Kidney (tissue), 14 donors: ENCODE data around the gene IL1RAP. TPM values are rescaled to one million over a fixed set of nuclear protein-coding genes. Genes with fewer than 3 reads are reported as not detected.

ENCODE experiments used
- DNase-seq, 5 donors: peaks; one replicate each; pipeline ENCODE4 v3.0.0-alpha.2; 2013 to 2020
- FAIRE-seq: peaks from 2 replicates; lab custom pipeline; 2012; peaks lifted over from hg19 to GRCh38; lab: Jason Lieb, UNC
- H3K27ac ChIP-seq, 2 donors: one replicate each; pipeline ENCODE4 v1.7.0; 2013; ENCODE audit warnings: low read depth in 2 of 2, low read length in 2 of 2, inconsistent platforms in 1 of 2
- H3K27me3 ChIP-seq: one replicate; pipeline ENCODE4 v1.7.1; 2013; ENCODE audit warnings: low read length, inconsistent platforms; ENCODE audit not compliant: control insufficient read depth, insufficient read depth
- H3K36me3 ChIP-seq, 3 donors: one replicate each; pipeline versions ENCODE4 v1.7.0 to v1.7.1; 2013; ENCODE audit warnings: low read length in 3 of 3, control low read depth in 1 of 3, inconsistent platforms in 1 of 3; ENCODE audit not compliant: insufficient read depth in 3 of 3, control insufficient read depth in 2 of 3
- H3K4me1 ChIP-seq, 3 donors: one replicate each; pipeline versions ENCODE4 v1.7.0 to v1.7.1; 2013; ENCODE audit warnings: low read length in 3 of 3, inconsistent platforms in 1 of 3, low read depth in 1 of 3; ENCODE audit not compliant: control insufficient read depth in 2 of 3, insufficient read depth in 2 of 3
- H3K4me3 ChIP-seq, 3 donors: one replicate each; pipeline versions ENCODE4 v1.7.0 to v1.8.1; 2013; ENCODE audit warnings: low read length in 3 of 3, control low read depth in 1 of 3, inconsistent platforms in 1 of 3
- H3K9ac ChIP-seq, 3 donors: one replicate each; pipeline versions ENCODE4 v1.7.0 to v1.7.1; 2013; ENCODE audit warnings: low read length in 3 of 3, control low read depth in 1 of 3, inconsistent platforms in 1 of 3
- H3K9me3 ChIP-seq, 3 donors: one replicate each; pipeline versions ENCODE4 v1.7.0 to v1.7.1; 2013; ENCODE audit warnings: low read length in 3 of 3, control low read depth in 1 of 3, inconsistent platforms in 1 of 3; ENCODE audit not compliant: control insufficient read depth in 2 of 3, insufficient read depth in 1 of 3
- CTCF ChIP-seq: IDR thresholded peaks from 3 replicates; pipeline ENCODE4 v1.5.1; 2012; ENCODE audit warnings: mild to moderate bottlenecking, moderate library complexity, borderline replicate concordance; ENCODE audit not compliant: insufficient read depth; ENCODE audit errors: extremely low read depth
- intact Hi-C: fragments of 100-400 bp; cut with DNase I; formaldehyde crosslinking; loops from one replicate; pipeline ENCODE4 v1.11.1; 2022
- polyA plus RNA-seq: library from polyadenylated mRNA; stranded (reverse); fragments of 350-450 nt; fragmentation: Illumina TruSeq; extraction: RNeasy Lipid Tissue Mini Kit (QIAGEN cat#74804); gene quantifications from one replicate; pipeline ENCODE4 v1.2.3, GENCODE V29; 2014; ENCODE audit warnings: low read depth, low replicate concordance; ENCODE audit not compliant: insufficient read depth
- total RNA-seq: library from RNA; stranded (reverse); fragmentation: NEBNext Ultra II Directional; extraction: Animal tissue kit (Norgen Biotek cat#: 25700); gene quantifications from one replicate; pipeline ENCODE4 v1.2.1, GENCODE V29; 2021
- donor health status: control.
- donor health status: control.
- donor health status: control.
- donor health status: control.
- donor health status: control.
- donor health status: DM: yes; HTN: yes; CAD: no.
- donor health status: Normal renal cell carcinoma (clear cell type).

IL1RAP gene
- total and polyA plus RNA-seq, 2 donors from 2014 or later = 1.7 to 10.0 TPM

GRCh38 chr3:190696777-190697501, 183.1 kb downstream of the IL1RAP start:
- Histone ChIP-seq H3K36me3 (no peaks in the 10 kb centered on the region), H3K27me3 (no peaks in the 10 kb centered on the region), H3K27ac (no peak overlapping the region), H3K4me3 (no peak overlapping the region), H3K4me1 (no peaks in the 10 kb centered on the region), H3K9me3 (no peaks in the 10 kb centered on the region), H3K9ac (no peak overlapping the region)
- FAIRE-seq = peak; percentile 78
- peak in 1 of 5 donors; percentile 74 for DNase-seq
- intact Hi-C loops = no loop called here
- no peak for TF ChIP-seq CTCF

- intact Hi-C loops = no loop called here
- Histone ChIP-seq H3K36me3 (no peaks in the 10 kb centered on the region), H3K27ac (no peak overlapping the region), H3K4me3 (no peak overlapping the region), H3K9me3 (no peaks in the 10 kb centered on the region), H3K9ac (no peak overlapping the region), H3K4me1 (no peaks in the 10 kb centered on the region), H3K27me3 (no peaks in the 10 kb centered on the region)
- DNase-seq (no peak), FAIRE-seq (no peak)
- TF ChIP-seq CTCF = no peak
These were observed 183.6 kb downstream of the IL1RAP start for GRCh38 chr3:190697502-190697830.

- no peaks in the 10 kb centered on the region for H3K9me3 ChIP-seq
- no peak overlapping the region for H3K27ac ChIP-seq
- H3K4me3 ChIP-seq = no peak overlapping the region
- DNase-seq = no peak
- H3K27me3 ChIP-seq = no peaks in the 10 kb centered on the region
- no peaks in the 10 kb centered on the region for H3K36me3 ChIP-seq
- FAIRE-seq = no peak
- no peak overlapping the region for H3K9ac ChIP-seq
- no peak for TF ChIP-seq CTCF
- intact Hi-C loops = no loop called here
- no peaks in the 10 kb centered on the region for H3K4me1 ChIP-seq
These were observed 184.0 kb downstream of the IL1RAP start for GRCh38 chr3:190697901-190698300.

GRCh38 chr3:190699776-190700175, 185.9 kb downstream of the IL1RAP start:
- no peak for TF ChIP-seq CTCF
- H3K9ac ChIP-seq = no peak overlapping the region
- H3K4me3 ChIP-seq = no peak overlapping the region
- intact Hi-C loops = no loop called here
- H3K36me3 ChIP-seq = no peaks in the 10 kb centered on the region
- no peaks in the 10 kb centered on the region for H3K9me3 ChIP-seq
- H3K27ac ChIP-seq = no peak overlapping the region
- H3K4me1 ChIP-seq = no peaks in the 10 kb centered on the region
- DNase-seq (no peak), FAIRE-seq (no peak)
- no peaks in the 10 kb centered on the region for H3K27me3 ChIP-seq
